OCI-LY7 (cell line): ENCODE measurements around the gene C16orf96. TPM values are rescaled to one million over a fixed set of nuclear protein-coding genes. Genes with fewer than 3 reads are reported as not detected.
A peak's percentile ranks its signal among the peaks of the same experiment; 100 is the strongest.

ENCODE experiments used
- BruUV-seq: library from RNA; stranded (reverse); fragments of 400-500 nt; replicated peaks from 2 replicates; lab custom pipeline; 2021; lab: Mats Ljungman, UMichigan
- CTCF ChIA-PET: fragments of 300-600 bp; sonication (Branson Sonifier 250); formaldehyde crosslinking; loops from one replicate; lab custom pipeline; 2022; ENCODE audit warnings: antibody characterized with exemption; ENCODE audit not compliant: unreplicated experiment; lab: Charles Lee
- POLR2A ChIA-PET: fragments of 300-600 bp; sonication (Branson Sonifier 250); formaldehyde crosslinking; loops from one replicate; lab custom pipeline; 2022; ENCODE audit warnings: antibody characterized with exemption; lab: Charles Lee
- DNase-seq: peaks from one replicate; pipeline ENCODE4 v3.0.0-alpha.2; 2015; ENCODE audit warnings: low spot score
- H2AFZ ChIP-seq: fragments of 200-600 bp; sonication (generic), shearing (Covaris generic); 2 replicates; pipeline ENCODE4 v1.6.1; 2014; ENCODE audit warnings: mild to moderate bottlenecking, antibody characterized with exemption, low read length, moderate library complexity
- H3K27ac ChIP-seq: fragments of 200-600 bp; sonication (generic); 2 replicates; pipeline ENCODE4 v1.5.1; 2014; ENCODE audit warnings: mixed run types, low read depth, mild to moderate bottlenecking, moderate library complexity, low read length, inconsistent platforms; ENCODE audit not compliant: poor library complexity, severe bottlenecking
- H3K36me3 ChIP-seq: fragments of 200-600 bp; sonication (generic); 2 replicates; pipeline ENCODE4 v1.6.1; 2014; ENCODE audit warnings: mild to moderate bottlenecking, antibody characterized with exemption, low read length, moderate library complexity, mixed read lengths; ENCODE audit not compliant: insufficient read depth
- H3K4me1 ChIP-seq: fragments of 200-600 bp; sonication (generic); 2 replicates; pipeline ENCODE4 v1.5.1; 2014; ENCODE audit warnings: mild to moderate bottlenecking, low read length; ENCODE audit not compliant: insufficient read depth, poor library complexity, severe bottlenecking
- H3K4me2 ChIP-seq: fragments of 200-600 bp; sonication (generic); 2 replicates; pipeline ENCODE4 v1.6.1; 2014; ENCODE audit warnings: mild to moderate bottlenecking, low read length
- H3K4me3 ChIP-seq: fragments of 200-600 bp; sonication (generic); 2 replicates; pipeline ENCODE4 v1.5.1; 2014; ENCODE audit warnings: mild to moderate bottlenecking, low read depth, low read length; ENCODE audit not compliant: poor library complexity, severe bottlenecking
- H3K79me2 ChIP-seq: fragments of 200-600 bp; sonication (generic); 2 replicates; pipeline ENCODE4 v1.6.1; 2016; ENCODE audit warnings: low read depth, mild to moderate bottlenecking, low read length, moderate library complexity, mixed read lengths; ENCODE audit not compliant: insufficient read depth
- H3K9me2 ChIP-seq: fragments of 200-600 bp; sonication (generic); 2 replicates; pipeline ENCODE4 v1.6.1; 2016; ENCODE audit warnings: mild to moderate bottlenecking, low read length, mixed read lengths; ENCODE audit not compliant: insufficient read depth
- H3K9me3 ChIP-seq: fragments of 200-600 bp; sonication (generic); 2 replicates; pipeline ENCODE4 v1.6.1; 2014; ENCODE audit warnings: mild to moderate bottlenecking, mixed run types, low read length, mixed read lengths
- H4K20me1 ChIP-seq: fragments of 200-600 bp; sonication (generic); 2 replicates; pipeline ENCODE4 v1.6.1; 2014; ENCODE audit warnings: mild to moderate bottlenecking, antibody characterized with exemption, low read length, moderate library complexity, mixed read lengths; ENCODE audit not compliant: insufficient read depth
- CTCF ChIP-seq: fragments of 200-600 bp; sonication (generic); conservative IDR thresholded peaks from 2 replicates; pipeline ENCODE4 v1.5.1; 2014; ENCODE audit warnings: mild to moderate bottlenecking, antibody characterized with exemption, low read length, moderate library complexity, mixed read lengths
- EZH2phosphoT487 ChIP-seq: fragments of 200-600 bp; sonication (generic); IDR thresholded peaks from 2 replicates; pipeline ENCODE4 v1.6.1; 2018; ENCODE audit warnings: low read depth, borderline replicate concordance, mild to moderate bottlenecking, mixed run types, antibody characterized with exemption, low read length, moderate library complexity, mixed read lengths
- intact Hi-C: fragments of 100-400 bp; cut with micrococcal nuclease; formaldehyde crosslinking; loops from one replicate; pipeline ENCODE4 v1.10.0; 2022; ENCODE audit not compliant: unreplicated experiment
- total RNA-seq, 2 experiments: library from RNA; depleted of rRNA in 1 of 2; stranded (reverse); fragments of >200 nt in 1 of 2; shearing (Covaris generic) in 1 of 2; gene quantifications; 2 replicates each; pipeline ENCODE4 v1.2.3, GENCODE V29; 2014 to 2022

Gene C16orf96
- total RNA-seq, 2 experiments from 2014 or later, result 0.13 to 0.27 TPM

GRCh38 chr16:4525634-4526277, 30.4 kb upstream of the C16orf96 start:
- peaks cover 5% of the 10 kb centered on the region; the same call in 1 of the 2 replicates for H3K79me2 ChIP-seq
- H3K4me2 ChIP-seq, result no peak overlapping the region
- no peaks in the 10 kb centered on the region; the same call in 1 of the 2 replicates for H3K36me3 ChIP-seq
- intact Hi-C loops, result no loop called here
- H3K4me1 ChIP-seq, result peaks cover 41% of the 10 kb centered on the region
- no peak overlapping the region for H3K4me3 ChIP-seq
- ChIA-PET CTCF (no interaction called here), POLR2A (no interaction called here)
- H3K27ac ChIP-seq, result no peak overlapping the region
- no peak for TF ChIP-seq CTCF
- TF ChIP-seq EZH2phosphoT487, result no peak
- no peak overlapping the region for H2AFZ ChIP-seq
- no peaks in the 10 kb centered on the region for H3K9me2 ChIP-seq
- H3K9me3 ChIP-seq, result no peaks in the 10 kb centered on the region
- no peak for DNase-seq
- no peaks in the 10 kb centered on the region for H4K20me1 ChIP-seq
- no TSS peak for BruUV-seq

- DNase-seq, result peak; percentile 81
- Histone ChIP-seq H3K9me2 (no peaks in the 10 kb centered on the region), H3K4me1 (peaks cover 41% of the 10 kb centered on the region), H3K4me3 (peak overlapping the region; percentile 40), H3K4me2 (peak overlapping the region; percentile 62), H4K20me1 (no peaks in the 10 kb centered on the region), H3K79me2 (peaks cover 5% of the 10 kb centered on the region; the same call in 1 of the 2 replicates), H3K27ac (peak overlapping the region; percentile 77), H3K9me3 (no peaks in the 10 kb centered on the region), H3K36me3 (no peaks in the 10 kb centered on the region; the same call in 1 of the 2 replicates), H2AFZ (peak overlapping the region; percentile 81)
- ChIA-PET POLR2A (interaction anchor here (0.6 to 1.3 kb wide), 4 partner anchors 10 to 574 kb away, joined by 3 to 4 read pairs (median 4); no protein-coding TSS in a partner anchor), CTCF (interaction anchor here (0.6 kb wide), 2 partner anchors 11 to 95 kb away, joined by 3 to 4 read pairs; partner anchors contain the start of gene MGRN1)
- TF ChIP-seq EZH2phosphoT487, result no peak
- TF ChIP-seq CTCF, result peak; percentile 25; the same call in 1 of the 2 replicates
- no TSS peak for BruUV-seq
- intact Hi-C loops, result no loop called here
Measured at GRCh38 chr16:4529085-4530060, 26.8 kb upstream of the C16orf96 start.
